GM21619 (cell line): ENCODE measurements around the gene TRMT10B.
"Not testable (repeated sequence)": the region's sequence is repeated elsewhere in the genome, so short reads cannot be mapped to it uniquely, and the experiment has no call there.

Experiments
- ATAC-seq: cut with Tn5 transposase; IDR thresholded peaks from one replicate; pipeline ENCODE4 v1.9.1; 2021; ENCODE audit not compliant: unreplicated experiment

Gene TRMT10B

GRCh38 chr9:37751186-37751585, 2.4 kb upstream of the TRMT10B start:
- no peak for ATAC-seq

- not testable (repeated sequence) for ATAC-seq
These were observed 1.9 kb upstream of the TRMT10B start for GRCh38 chr9:37751704-37752103.

- not testable (repeated sequence) for ATAC-seq
These were observed 1.5 kb upstream of the TRMT10B start for GRCh38 chr9:37752112-37752511.

- ATAC-seq = no peak
These were observed 740 bp upstream of the TRMT10B start for GRCh38 chr9:37752642-37753488.

GRCh38 chr9:37758747-37759146, 5.1 kb downstream of the TRMT10B start:
- no peak for ATAC-seq

GRCh38 chr9:37760416-37761161, 7.0 kb downstream of the TRMT10B start:
- ATAC-seq = no peak

GRCh38 chr9:37761511-37761910, 7.9 kb downstream of the TRMT10B start:
- ATAC-seq = no peak

GRCh38 chr9:37765263-37765662, 11.7 kb downstream of the TRMT10B start:
- ATAC-seq = not testable (repeated sequence)

GRCh38 chr9:37769306-37769705, 15.7 kb downstream of the TRMT10B start:
- ATAC-seq = no peak

GRCh38 chr9:37769995-37770394, 16.4 kb downstream of the TRMT10B start:
- no peak for ATAC-seq

GRCh38 chr9:37775216-37775919, 21.8 kb downstream of the TRMT10B start:
- no peak for ATAC-seq

- no peak for ATAC-seq
These were observed 22.7 kb downstream of the TRMT10B start for GRCh38 chr9:37776328-37776727.

- ATAC-seq = no peak
These were observed 24.9 kb downstream of the TRMT10B start for GRCh38 chr9:37778534-37778933.

- ATAC-seq = no peak
These were observed 30.6 kb downstream of the TRMT10B start for GRCh38 chr9:37784291-37784615.

GRCh38 chr9:37784616-37785483, 31.2 kb downstream of the TRMT10B start, which contains the start of gene EXOSC3:
Gene EXOSC3, minus strand, starts transcription at chr9:37785064. Its CDS starts 20 bp downstream, at chr9:37785044.
- peak; percentile 95 for ATAC-seq

- ATAC-seq = no peak
These were observed 33.5 kb downstream of the TRMT10B start for GRCh38 chr9:37787059-37787458.

GRCh38 chr9:37788332-37788731, 34.7 kb downstream of the TRMT10B start:
- no peak for ATAC-seq

GRCh38 chr9:37790096-37790495, 36.5 kb downstream of the TRMT10B start:
- ATAC-seq = no peak

GRCh38 chr9:37792122-37792521, 38.5 kb downstream of the TRMT10B start:
- ATAC-seq = no peak

GRCh38 chr9:37796232-37796631, 42.6 kb downstream of the TRMT10B start:
- ATAC-seq = no peak

- ATAC-seq = no peak
These were observed 45.1 kb downstream of the TRMT10B start for GRCh38 chr9:37798677-37799076.
